DND-41 (cell line): ENCODE measurements around the gene GLDN.

Experiments used
- ATAC-seq: fragments of 200-7000 bp; cut with Tn5 transposase; 3 replicates; pipeline ENCODE4 v1.9.1; 2021; ENCODE audit warnings: low read depth; ENCODE audit not compliant: insufficient read depth
- DNase-seq: peaks from one replicate; pipeline ENCODE4 v3.0.0-alpha.2; 2020
- H2AFZ ChIP-seq: 2 replicates; pipeline ENCODE4 v1.6.0; 2012; ENCODE audit warnings: low read depth, low read length
- H3K27ac ChIP-seq: 2 replicates; pipeline ENCODE4 v1.5.1; 2012; ENCODE audit warnings: low read length, inconsistent platforms
- H3K27me3 ChIP-seq: fragments of 200-600 bp; sonication (generic); 2 replicates; pipeline ENCODE4 v1.6.0; 2012; ENCODE audit warnings: low read length, mild to moderate bottlenecking, inconsistent platforms; ENCODE audit not compliant: insufficient read depth, poor library complexity
- H3K36me3 ChIP-seq: 2 replicates; pipeline ENCODE4 v1.5.1; 2012; ENCODE audit warnings: low read length, inconsistent platforms; ENCODE audit not compliant: insufficient read depth
- H3K4me1 ChIP-seq: 2 replicates; pipeline ENCODE4 v1.5.1; 2012; ENCODE audit warnings: mild to moderate bottlenecking, low read length; ENCODE audit not compliant: insufficient read depth
- H3K4me2 ChIP-seq: 2 replicates; pipeline ENCODE4 v1.6.0; 2012; ENCODE audit warnings: mild to moderate bottlenecking, moderate library complexity, low read length, inconsistent platforms; ENCODE audit not compliant: insufficient read depth
- H3K4me3 ChIP-seq, 2 experiments: fragments of 200-600 bp in 1 of 2; shearing (Covaris generic) in 1 of 2; 2 replicates each; pipeline ENCODE4 v1.5.1; 2012 to 2016; ENCODE audit warnings: inconsistent platforms in 2 of 2, low read length in 2 of 2, mild to moderate bottlenecking in 2 of 2, low read depth in 1 of 2, moderate library complexity in 1 of 2
- H3K79me2 ChIP-seq: 2 replicates; pipeline ENCODE4 v1.6.0; 2012; ENCODE audit warnings: low read length, inconsistent platforms; ENCODE audit not compliant: insufficient read depth
- H3K9ac ChIP-seq: 2 replicates; pipeline ENCODE4 v1.6.0; 2012; ENCODE audit warnings: low read depth, mild to moderate bottlenecking, inconsistent platforms, low read length, moderate library complexity
- H3K9me3 ChIP-seq: 2 replicates; pipeline ENCODE4 v1.5.1; 2012; ENCODE audit warnings: low read length, moderate library complexity, mild to moderate bottlenecking, inconsistent platforms; ENCODE audit not compliant: insufficient read depth, severe bottlenecking
- H4K20me1 ChIP-seq: 2 replicates; pipeline ENCODE4 v1.6.0; 2012; ENCODE audit warnings: low read length; ENCODE audit not compliant: insufficient read depth
- EZH2 ChIP-seq: IDR thresholded peaks from 3 replicates; pipeline ENCODE4 v1.6.1; 2012; ENCODE audit warnings: borderline replicate concordance, low read depth, mild to moderate bottlenecking, moderate library complexity, low read length, inconsistent platforms; ENCODE audit not compliant: severe bottlenecking
- TF ChIP-seq, protein P1 (sequence below): IDR thresholded peaks from 2 replicates; pipeline ENCODE4 v1.5.1; 2012; ENCODE audit warnings: borderline replicate concordance, low read length, moderate library complexity, mild to moderate bottlenecking; ENCODE audit not compliant: poor library complexity, severe bottlenecking; ENCODE audit errors: extremely low read depth

GLDN gene

DNA sequence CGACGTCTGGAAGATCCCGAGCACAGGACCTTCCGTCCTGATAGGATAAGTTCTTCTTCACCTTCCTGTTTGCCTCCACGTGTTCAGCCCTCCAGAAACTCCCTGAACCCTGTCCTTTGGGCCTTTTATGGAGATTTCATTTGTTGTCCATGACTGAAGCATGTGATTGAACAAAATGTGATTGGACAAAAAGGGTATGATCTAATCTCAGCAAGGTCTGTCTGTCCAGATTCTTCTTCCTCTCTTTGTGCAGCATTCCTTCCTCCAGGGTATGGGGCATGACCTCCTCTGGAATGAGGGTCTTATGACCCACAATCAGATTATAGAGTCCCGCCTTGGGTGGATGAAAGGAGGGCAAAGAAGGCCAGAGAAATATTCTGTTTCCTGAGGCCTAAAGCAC lies 3.0 kb upstream of the GLDN start, which contains the start of gene CYP19A1:
Gene CYP19A1, minus strand, starts transcription at position 101 of the 400 bp plus-strand sequence. CDS start 95,684 bp downstream, outside the sequence.
- no peak for TF ChIP-seq EZH2
- TF ChIP-seq, protein P1, sequence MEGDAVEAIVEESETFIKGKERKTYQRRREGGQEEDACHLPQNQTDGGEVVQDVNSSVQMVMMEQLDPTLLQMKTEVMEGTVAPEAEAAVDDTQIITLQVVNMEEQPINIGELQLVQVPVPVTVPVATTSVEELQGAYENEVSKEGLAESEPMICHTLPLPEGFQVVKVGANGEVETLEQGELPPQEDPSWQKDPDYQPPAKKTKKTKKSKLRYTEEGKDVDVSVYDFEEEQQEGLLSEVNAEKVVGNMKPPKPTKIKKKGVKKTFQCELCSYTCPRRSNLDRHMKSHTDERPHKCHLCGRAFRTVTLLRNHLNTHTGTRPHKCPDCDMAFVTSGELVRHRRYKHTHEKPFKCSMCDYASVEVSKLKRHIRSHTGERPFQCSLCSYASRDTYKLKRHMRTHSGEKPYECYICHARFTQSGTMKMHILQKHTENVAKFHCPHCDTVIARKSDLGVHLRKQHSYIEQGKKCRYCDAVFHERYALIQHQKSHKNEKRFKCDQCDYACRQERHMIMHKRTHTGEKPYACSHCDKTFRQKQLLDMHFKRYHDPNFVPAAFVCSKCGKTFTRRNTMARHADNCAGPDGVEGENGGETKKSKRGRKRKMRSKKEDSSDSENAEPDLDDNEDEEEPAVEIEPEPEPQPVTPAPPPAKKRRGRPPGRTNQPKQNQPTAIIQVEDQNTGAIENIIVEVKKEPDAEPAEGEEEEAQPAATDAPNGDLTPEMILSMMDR, result no peak
- Histone ChIP-seq H3K27me3 (no peaks in the 10 kb centered on the region), H3K27ac (no peak within 1 kb of the TSS), H2AFZ (no peak within 1 kb of the TSS), H3K36me3 (no peaks in the 10 kb centered on the region), H4K20me1 (no peaks in the 10 kb centered on the region), H3K9ac (no peak within 1 kb of the TSS), H3K4me2 (no peak within 1 kb of the TSS), H3K4me1 (no peaks in the 10 kb centered on the region), H3K9me3 (no peaks in the 10 kb centered on the region), H3K4me3 (no peak within 1 kb of the TSS), H3K79me2 (no peaks in the 10 kb centered on the region)
- DNase-seq (no peak), ATAC-seq (no peak)

DNA sequence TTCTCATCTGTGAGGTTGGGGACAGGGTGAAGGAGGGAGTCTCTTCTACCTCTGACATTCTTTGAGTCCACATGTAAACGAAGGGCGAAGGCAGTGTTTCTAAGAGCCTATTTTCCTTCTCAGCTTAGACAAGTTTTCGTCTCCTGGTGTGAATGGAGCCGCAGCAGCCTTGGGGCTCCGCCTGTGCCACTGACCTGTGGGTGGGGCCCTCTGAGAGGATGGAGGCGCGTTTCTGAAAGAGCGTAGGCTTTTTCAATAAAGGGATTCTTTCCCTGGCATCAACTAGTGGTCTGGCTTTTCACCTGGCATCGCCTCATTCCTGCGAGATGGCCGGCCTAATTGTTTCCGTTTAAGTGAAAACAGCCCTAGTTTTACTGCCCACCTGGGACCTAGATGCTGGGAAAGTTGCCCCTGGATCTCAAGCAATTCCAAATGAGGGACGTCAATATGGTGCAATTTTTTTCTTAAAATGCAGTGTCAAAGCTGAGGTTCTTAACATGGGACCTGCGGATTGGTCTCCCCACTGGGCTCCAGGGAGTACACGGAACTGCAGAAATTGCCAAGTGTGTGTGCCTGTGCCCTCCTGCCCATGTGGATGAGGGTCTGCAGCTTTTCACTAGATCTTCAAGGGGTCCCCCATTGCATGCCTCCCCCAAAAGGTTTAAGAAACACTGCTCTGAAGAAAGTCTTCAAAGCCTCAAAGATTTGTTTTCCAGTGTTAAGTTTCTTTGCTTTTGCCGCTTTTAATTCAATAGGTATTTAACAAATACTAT lies 958 bp downstream of the GLDN start:
- Histone ChIP-seq H3K9me3 (no peaks in the 10 kb centered on the region), H3K4me2 (no peak overlapping the region), H3K4me3 (no peak overlapping the region), H2AFZ (no peak overlapping the region), H3K36me3 (no peaks in the 10 kb centered on the region), H4K20me1 (no peaks in the 10 kb centered on the region), H3K4me1 (no peaks in the 10 kb centered on the region), H3K27me3 (no peaks in the 10 kb centered on the region), H3K27ac (no peak overlapping the region), H3K9ac (no peak overlapping the region), H3K79me2 (no peaks in the 10 kb centered on the region)
- DNase-seq, result no peak
- no peak for ATAC-seq
- no peak for TF ChIP-seq EZH2
- TF ChIP-seq, protein P1, result no peak

DNA sequence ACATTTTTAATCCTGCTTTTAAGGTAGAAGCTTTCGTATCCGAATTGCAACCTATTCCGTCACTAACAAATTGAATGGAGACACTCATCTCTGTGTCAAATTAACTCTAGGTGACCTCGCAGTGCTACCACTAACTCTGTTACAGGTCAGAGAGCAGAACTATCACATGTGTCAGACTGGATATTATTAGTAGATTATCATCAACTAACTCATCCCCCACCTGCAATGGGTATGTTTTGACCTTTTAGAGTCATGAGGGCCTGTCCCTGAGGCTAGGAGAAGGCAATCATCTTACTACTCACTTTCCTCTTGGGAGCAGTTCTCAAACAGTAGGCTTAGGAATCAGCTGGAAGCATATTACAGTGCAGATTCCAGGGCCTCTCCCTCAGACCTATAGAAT lies 2.0 kb downstream of the GLDN start:
- Histone ChIP-seq H3K9me3 (no peaks in the 10 kb centered on the region), H3K9ac (no peak overlapping the region), H4K20me1 (no peaks in the 10 kb centered on the region), H2AFZ (no peak overlapping the region), H3K4me1 (no peaks in the 10 kb centered on the region), H3K27ac (no peak overlapping the region), H3K79me2 (no peaks in the 10 kb centered on the region), H3K36me3 (no peaks in the 10 kb centered on the region), H3K4me3 (no peak overlapping the region), H3K4me2 (no peak overlapping the region), H3K27me3 (no peaks in the 10 kb centered on the region)
- ATAC-seq (no peak), DNase-seq (no peak)
- no peak for TF ChIP-seq EZH2
- TF ChIP-seq, protein P1, result no peak
